Activated naive CD8-positive, alpha-beta T cell treated with anti-CD3 and anti-CD28 coated beads for 36 hours (primary cell): Measurements from ENCODE around the gene MAN1B1. TPM values are rescaled to one million over a fixed set of nuclear protein-coding genes. Genes with fewer than 3 reads are reported as not detected.
A peak's percentile ranks its signal among the peaks of the same experiment; 100 is the strongest.

Source experiments
- DNase-seq: peaks from one replicate; pipeline ENCODE4 v3.0.0; 2021
- H3K27ac Mint-ChIP-seq: one replicate; pipeline ENCODE4 v1.8.0; 2022; ENCODE audit warnings: mild to moderate bottlenecking, moderate library complexity, mixed read lengths
- H3K27me3 Mint-ChIP-seq: one replicate; pipeline ENCODE4 v1.8.0; 2022; ENCODE audit warnings: mild to moderate bottlenecking, mixed read lengths
- H3K36me3 Mint-ChIP-seq: one replicate; pipeline ENCODE4 v1.8.0; 2021; ENCODE audit warnings: mild to moderate bottlenecking, mixed read lengths
- H3K4me1 Mint-ChIP-seq: one replicate; pipeline ENCODE4 v1.8.0; 2021; ENCODE audit warnings: mixed read lengths
- H3K4me3 Mint-ChIP-seq: one replicate; pipeline ENCODE4 v1.8.0; 2022; ENCODE audit warnings: mild to moderate bottlenecking, moderate library complexity, mixed read lengths
- H3K9me3 Mint-ChIP-seq: one replicate; pipeline ENCODE4 v1.8.0; 2022; ENCODE audit warnings: mixed read lengths
- total RNA-seq, 2 experiments: library from RNA; stranded (reverse); gene quantifications; one replicate each; pipeline ENCODE4 v1.2.3, GENCODE V29; 2021

The MAN1B1 gene
- total RNA-seq, 2 experiments from 2014 or later, result 24.7 to 25.1 TPM

DNA sequence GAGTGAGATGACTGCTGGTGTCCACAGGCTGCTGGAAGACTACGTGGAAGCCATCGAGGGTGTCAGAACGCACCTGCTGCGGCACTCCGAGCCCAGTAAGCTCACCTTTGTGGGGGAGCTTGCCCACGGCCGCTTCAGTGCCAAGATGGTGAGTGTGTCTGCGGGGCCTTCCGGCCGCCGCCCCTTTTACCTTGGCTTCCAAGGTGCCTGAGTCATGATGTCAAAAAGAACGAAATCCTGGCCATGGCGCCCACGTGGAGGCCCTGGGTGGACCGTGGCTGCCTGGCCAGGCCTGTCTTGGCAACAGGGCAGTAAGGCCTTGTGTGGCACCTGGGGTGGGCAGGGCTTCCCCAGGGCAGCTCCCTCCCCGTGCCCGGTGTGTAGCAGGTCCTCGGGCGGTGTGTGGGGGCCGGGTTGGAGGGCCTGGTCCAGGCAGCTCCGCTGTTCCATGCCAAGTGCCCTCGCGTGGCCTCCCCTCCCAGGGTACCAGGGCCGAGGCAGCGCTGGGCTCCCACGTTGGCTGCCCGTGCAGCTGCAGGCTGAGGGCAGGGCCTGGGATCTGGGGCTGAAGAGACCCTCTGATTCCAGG lies 20.0 kb downstream of the MAN1B1 start:
- H3K4me1 Mint-ChIP-seq, result no peaks in the 10 kb centered on the region
- DNase-seq, result no peak
- H3K36me3 Mint-ChIP-seq, result peaks cover 3% of the 10 kb centered on the region
- peaks cover 3% of the 10 kb centered on the region for H3K9me3 Mint-ChIP-seq
- H3K27ac Mint-ChIP-seq, result no peak overlapping the region
- no peaks in the 10 kb centered on the region for H3K27me3 Mint-ChIP-seq
- no peak overlapping the region for H3K4me3 Mint-ChIP-seq

DNA sequence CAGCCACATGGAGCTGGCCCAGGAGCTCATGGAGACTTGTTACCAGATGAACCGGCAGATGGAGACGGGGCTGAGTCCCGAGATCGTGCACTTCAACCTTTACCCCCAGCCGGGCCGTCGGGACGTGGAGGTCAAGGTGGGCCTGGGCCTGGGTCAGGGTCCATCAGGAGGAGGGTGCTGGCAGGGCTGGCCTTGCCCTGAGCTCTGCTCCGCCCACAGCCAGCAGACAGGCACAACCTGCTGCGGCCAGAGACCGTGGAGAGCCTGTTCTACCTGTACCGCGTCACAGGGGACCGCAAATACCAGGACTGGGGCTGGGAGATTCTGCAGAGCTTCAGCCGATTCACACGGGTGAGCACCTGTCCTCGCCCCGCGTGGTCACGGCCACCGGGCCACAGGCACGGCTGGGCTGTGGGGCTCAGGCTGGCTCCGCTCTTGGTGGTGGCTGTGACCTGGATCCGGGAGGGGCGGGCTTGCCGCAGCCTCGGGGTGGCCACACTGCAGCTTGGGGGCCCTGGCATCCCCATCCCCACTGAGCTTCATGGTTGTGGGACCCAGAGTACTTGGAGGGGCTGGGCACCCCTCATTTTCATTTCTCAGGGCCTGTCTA lies 20.6 kb downstream of the MAN1B1 start:
- Mint-ChIP-seq H3K9me3 (peaks cover 3% of the 10 kb centered on the region), H3K36me3 (peaks cover 3% of the 10 kb centered on the region), H3K27ac (no peak overlapping the region), H3K4me3 (no peak overlapping the region), H3K27me3 (no peaks in the 10 kb centered on the region), H3K4me1 (no peaks in the 10 kb centered on the region)
- no peak for DNase-seq

DNA sequence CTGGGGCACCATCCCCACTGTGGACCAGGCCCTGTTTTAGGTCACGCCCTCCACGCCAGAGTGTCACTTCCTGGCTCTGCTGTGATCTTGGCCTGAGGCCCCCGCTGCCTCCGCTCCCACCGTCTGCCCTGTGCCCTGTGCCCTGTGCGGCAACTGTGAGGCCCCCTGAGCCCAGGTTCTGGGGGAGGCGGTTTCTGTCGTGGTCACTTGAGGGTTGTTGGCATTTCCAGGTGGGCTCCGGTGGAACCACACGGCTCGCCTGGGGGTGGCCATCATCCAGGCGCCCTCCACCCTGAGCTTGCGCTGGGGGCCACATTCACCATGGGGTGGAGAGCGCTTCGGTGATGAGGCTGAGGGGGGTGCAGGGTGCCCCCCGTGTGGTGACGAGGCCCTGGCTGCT lies 21.2 kb downstream of the MAN1B1 start:
- peaks cover 6% of the 10 kb centered on the region for H3K36me3 Mint-ChIP-seq
- peaks cover 3% of the 10 kb centered on the region for H3K9me3 Mint-ChIP-seq
- H3K4me1 Mint-ChIP-seq, result peaks cover 2% of the 10 kb centered on the region

DNA sequence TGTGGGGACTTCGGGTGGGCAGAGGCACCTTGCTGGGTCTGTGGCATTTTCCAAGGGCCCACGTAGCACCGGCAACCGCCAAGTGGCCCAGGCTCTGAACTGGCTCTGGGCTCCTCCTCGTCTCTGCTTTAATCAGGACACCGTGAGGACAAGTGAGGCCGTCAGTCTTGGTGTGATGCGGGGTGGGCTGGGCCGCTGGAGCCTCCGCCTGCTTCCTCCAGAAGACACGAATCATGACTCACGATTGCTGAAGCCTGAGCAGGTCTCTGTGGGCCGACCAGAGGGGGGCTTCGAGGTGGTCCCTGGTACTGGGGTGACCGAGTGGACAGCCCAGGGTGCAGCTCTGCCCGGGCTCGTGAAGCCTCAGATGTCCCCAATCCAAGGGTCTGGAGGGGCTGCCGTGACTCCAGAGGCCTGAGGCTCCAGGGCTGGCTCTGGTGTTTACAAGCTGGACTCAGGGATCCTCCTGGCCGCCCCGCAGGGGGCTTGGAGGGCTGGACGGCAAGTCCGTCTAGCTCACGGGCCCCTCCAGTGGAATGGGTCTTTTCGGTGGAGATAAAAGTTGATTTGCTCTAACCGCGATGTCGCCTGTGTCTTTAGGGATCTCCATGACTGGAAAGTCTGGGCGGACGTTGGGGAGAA lies 21.9 kb downstream of the MAN1B1 start:
- Mint-ChIP-seq H3K27me3 (no peaks in the 10 kb centered on the region), H3K4me3 (no peak overlapping the region)

More for the DNA sequence above, 21.2 kb downstream of the MAN1B1 start:
- no peak overlapping the region for H3K27ac Mint-ChIP-seq
- DNase-seq, result no peak
- no peaks in the 10 kb centered on the region for H3K27me3 Mint-ChIP-seq
- no peak overlapping the region for H3K4me3 Mint-ChIP-seq

DNA sequence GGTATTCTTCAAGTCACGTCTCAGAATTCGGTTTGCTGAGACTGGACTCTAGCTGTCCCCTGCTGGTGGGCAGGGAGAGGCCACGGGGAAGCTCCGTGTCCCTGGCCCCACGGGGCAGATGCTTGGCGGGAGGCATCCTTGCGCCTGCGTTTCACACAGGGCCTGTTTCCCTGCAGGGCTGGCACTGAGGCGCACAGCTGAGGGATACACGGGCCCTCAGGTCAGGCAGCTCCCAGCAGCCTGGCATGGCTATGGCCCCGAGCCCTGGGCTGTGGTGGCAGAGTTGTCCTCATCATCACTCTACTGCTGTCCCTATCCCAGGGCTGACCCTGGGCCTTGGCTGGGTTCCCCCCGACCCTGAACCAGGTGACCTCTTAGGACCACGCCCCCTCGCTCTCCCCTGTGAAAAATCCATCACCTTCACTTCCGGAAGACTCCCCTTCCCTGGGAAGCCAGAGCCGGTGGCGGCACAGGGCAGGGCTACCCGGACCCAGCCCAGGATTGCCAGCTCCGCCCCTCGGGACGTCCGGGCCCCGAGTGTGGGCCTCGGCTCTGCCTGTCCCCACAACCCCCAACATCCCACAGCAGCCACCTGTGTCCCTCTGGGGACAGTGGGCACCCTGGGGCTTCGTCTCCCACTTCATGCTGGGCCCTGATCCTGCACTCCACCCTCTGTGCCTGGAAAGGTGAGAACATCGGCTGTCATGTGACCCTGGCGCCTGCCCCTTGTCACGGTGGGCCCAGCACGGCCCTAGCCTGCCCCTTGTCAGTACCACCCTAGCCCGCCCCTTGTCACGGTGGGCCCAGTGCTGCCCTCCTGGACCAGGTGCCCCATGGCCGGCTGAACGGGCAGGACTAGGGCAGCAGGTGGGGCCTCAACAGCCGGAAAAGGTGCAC lies 22.7 kb downstream of the MAN1B1 start:
- H3K36me3 Mint-ChIP-seq, result peaks cover 11% of the 10 kb centered on the region
- no peaks in the 10 kb centered on the region for H3K27me3 Mint-ChIP-seq
- no peak for DNase-seq
- peaks cover 6% of the 10 kb centered on the region for H3K4me1 Mint-ChIP-seq
- H3K4me3 Mint-ChIP-seq, result no peak overlapping the region
- no peaks in the 10 kb centered on the region for H3K9me3 Mint-ChIP-seq
- no peak overlapping the region for H3K27ac Mint-ChIP-seq

More for the DNA sequence above, 21.9 kb downstream of the MAN1B1 start:
- no peak for DNase-seq
- H3K36me3 Mint-ChIP-seq, result peaks cover 11% of the 10 kb centered on the region
- peaks cover 2% of the 10 kb centered on the region for H3K9me3 Mint-ChIP-seq
- H3K27ac Mint-ChIP-seq, result no peak overlapping the region
- H3K4me1 Mint-ChIP-seq, result peaks cover 6% of the 10 kb centered on the region

DNA sequence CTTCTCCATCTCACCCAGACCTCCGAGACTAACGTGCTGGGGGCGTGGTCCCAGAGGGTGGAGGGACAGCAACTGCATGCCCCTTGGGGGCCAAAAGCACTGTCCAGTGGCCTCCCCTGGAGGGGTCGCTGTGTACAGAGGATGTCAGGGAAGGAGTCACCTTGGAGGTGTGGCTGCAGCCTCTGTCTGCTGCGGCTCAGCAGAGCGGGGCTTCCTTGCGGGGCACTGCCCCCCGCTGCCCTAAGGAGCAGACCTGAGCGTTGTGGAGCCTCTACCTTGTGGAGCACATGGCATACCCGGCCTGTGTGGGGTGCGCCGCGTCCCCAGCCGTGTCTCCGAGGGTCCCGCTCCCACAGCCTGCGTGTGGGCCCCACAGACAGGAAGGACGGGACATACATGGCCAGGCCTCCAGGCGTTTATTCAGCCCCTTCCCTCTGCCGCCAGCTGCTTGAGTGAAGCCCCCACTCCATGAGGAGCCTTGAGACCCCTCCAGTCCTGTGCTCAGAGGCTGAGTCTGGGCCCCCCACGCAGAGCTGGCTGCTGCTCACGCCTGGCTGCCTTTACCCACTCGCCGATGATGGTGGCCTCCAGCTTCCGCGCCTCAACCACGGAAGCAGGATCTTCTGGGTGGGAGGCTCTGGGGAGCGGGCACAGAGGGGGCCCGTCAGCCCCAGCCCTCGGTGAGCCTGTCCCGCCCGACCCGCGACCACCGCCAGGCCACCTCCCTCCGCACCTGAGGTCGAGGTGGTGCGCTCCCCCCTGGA lies 23.5 kb downstream of the MAN1B1 start:
- Mint-ChIP-seq H3K4me3 (no peak overlapping the region), H3K27me3 (no peaks in the 10 kb centered on the region)

DNA sequence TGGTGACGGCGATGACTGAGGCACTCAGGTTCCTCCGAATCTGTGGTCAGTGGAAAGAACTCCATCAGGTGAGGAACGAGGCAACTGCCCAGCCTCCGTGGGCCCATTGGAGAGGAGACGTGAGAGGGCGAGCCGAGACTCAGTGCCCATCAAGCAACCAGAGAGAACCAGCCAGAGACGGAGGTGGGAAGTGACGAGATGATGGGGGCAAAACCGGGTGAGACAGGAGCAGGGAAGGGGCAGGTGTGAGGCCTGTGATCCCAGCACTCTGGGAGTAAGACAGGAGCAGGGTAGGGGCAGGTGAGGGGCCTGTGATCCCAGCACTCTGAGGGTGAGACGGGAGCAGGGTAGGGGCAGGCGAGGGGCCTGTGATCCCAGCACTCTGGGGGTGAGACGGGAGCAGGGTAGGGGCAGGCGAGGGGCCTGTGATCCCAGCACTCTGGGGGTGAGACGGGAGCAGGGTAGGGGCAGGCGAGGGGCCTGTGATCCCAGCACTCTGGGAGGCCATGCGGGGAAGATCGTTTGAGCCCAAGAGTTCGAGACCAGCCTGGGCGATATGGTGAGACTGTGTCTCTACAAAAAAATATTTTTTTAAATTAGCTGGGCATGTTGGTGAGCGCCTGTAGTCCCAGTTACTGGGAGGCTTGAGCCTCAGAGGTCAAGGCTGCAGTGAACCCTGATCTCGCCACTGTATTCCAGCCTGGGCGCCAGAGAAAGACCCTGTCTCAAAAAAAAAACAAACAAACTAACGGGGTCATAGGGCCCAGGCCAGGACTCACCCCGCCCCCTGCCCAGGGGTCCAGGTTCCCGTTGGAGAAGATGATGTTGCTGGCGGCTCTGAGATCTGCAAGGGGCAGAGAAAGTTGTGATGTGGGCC lies 24.4 kb downstream of the MAN1B1 start:
- Mint-ChIP-seq H3K36me3 (peaks cover 11% of the 10 kb centered on the region), H3K4me1 (peaks cover 6% of the 10 kb centered on the region), H3K4me3 (peak overlapping the region; percentile 29), H3K27me3 (no peaks in the 10 kb centered on the region), H3K27ac (peak overlapping the region; percentile 47), H3K9me3 (no peaks in the 10 kb centered on the region)
- no peak for DNase-seq

More for the DNA sequence above, 23.5 kb downstream of the MAN1B1 start:
- H3K4me1 Mint-ChIP-seq, result peaks cover 6% of the 10 kb centered on the region
- no peak for DNase-seq
- peaks cover 11% of the 10 kb centered on the region for H3K36me3 Mint-ChIP-seq
- no peak overlapping the region for H3K27ac Mint-ChIP-seq
- no peaks in the 10 kb centered on the region for H3K9me3 Mint-ChIP-seq

DNA sequence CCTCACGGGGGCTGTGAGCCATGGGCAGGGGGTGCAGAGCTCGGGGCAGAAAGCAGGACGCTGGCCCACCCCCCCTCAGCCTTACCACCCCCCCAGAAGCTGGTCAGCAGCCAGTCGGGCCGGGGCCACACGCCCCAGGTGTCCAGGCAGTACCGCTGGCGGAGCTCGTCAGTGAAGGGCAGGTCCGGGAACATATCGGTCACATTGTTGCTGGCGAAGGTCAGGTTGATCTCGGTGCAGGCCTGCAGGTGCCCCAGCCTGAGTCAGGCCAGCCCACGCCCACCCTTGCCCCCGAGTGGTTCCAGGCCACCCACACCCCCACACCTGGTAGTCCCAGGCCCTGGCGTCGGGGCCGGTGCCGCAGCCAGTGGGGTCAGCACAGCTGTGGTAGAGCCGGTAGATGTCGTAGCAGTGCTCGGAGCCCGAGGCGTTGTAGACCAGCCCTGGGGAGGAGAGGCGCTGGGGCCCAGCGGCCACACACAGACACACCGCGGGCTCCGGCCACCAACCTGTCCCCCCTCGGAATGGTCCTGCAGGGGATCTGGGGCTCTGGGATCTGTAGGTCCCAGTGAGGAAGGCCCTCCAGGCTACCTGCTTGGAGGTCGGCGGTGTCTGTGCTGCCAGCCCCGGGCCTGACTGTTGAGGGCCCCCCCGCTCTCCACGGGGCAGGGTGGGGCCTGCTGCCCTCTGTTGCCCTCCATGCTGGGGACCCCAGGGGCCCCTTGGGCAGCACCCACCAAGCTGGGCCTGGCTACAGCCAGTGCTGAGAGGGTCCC lies 25.2 kb downstream of the MAN1B1 start:
- H3K36me3 Mint-ChIP-seq, result peaks cover 11% of the 10 kb centered on the region
- H3K4me1 Mint-ChIP-seq, result peaks cover 6% of the 10 kb centered on the region
- H3K27me3 Mint-ChIP-seq, result no peaks in the 10 kb centered on the region
- H3K9me3 Mint-ChIP-seq, result no peaks in the 10 kb centered on the region
- no peak overlapping the region for H3K4me3 Mint-ChIP-seq
- H3K27ac Mint-ChIP-seq, result no peak overlapping the region
- DNase-seq, result no peak

DNA sequence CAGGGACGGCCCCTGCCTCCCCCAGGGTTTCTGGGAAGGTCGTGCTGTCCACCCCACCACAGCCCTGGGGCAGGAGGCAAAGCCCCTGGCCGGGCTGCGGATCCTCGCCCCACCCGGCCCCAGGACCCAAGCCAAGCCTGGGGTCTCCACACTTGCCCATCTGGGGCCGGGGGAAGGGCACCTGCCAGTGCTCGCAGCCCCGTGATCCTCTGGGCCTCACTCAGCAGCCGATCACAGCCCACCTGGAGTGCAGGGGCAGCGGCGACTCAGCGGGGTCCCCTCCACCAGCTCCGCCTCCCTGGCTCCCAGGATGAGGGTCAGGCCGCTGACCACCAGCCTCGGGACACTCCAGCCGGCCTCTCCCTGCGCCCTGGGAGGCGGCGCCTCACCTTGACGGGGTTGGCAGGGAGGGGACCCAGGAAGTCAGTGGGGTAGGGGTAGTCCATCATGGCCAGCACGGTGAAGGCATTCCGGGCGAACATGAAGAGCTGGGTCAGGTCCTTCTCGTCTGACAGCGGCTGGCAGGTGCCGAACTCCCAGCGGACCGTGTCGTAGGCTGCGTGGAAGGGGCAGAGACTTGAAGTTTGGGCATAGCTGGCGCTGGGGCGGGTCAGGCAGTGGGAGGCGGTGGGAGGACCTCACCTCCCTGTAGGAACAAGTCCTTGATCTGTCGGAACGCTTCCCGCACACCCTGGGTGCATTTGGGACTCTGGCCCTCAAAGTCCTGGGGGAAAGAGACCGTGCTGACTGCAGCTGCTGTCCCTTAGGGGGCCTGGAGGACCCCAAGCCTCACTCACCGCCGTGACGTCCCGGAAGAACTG lies 26.0 kb downstream of the MAN1B1 start:
- peaks cover 11% of the 10 kb centered on the region for H3K36me3 Mint-ChIP-seq
- H3K27ac Mint-ChIP-seq, result peak overlapping the region; percentile 84
- H3K4me3 Mint-ChIP-seq, result peak overlapping the region; percentile 83
- H3K4me1 Mint-ChIP-seq, result peaks cover 6% of the 10 kb centered on the region
- H3K27me3 Mint-ChIP-seq, result no peaks in the 10 kb centered on the region
- no peaks in the 10 kb centered on the region for H3K9me3 Mint-ChIP-seq
- DNase-seq, result no peak

DNA sequence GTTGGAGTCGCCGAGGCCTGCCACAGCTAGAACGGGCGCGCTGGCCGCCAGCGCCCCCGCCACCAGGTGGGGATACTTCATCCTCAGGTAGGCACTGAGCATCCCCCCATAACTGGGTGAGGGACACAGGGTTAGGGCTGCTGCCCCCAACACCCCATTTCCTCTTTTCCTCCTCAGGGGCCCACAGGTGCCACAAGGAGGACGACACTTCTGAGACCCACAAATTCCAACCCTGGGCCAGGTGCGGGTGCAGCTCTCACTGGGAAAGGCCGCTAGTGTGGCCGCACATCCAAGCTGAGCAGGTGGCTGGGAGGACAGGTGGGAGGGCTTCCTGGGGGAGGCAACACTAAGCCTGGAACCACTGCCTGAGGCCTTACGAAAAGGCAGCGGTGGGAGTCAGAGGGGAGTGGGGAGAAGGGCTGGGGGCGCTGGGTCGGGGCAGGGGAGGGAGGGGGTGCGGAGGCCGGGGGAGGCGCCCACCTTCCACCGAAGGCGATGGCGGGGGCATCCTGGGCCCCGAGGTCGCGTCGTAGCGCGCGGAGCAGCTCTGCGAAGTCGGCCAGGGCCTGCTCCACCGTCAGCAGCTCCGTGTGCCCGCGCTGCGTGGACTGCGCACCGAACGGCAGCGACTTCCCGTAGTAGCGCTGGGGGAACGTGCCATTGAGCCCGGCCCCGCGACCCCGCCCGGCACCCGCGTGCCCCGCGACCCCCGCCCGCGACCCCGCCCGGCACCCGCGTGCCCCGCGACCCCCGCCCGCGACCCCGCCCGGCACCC lies 26.8 kb downstream of the MAN1B1 start:
- peak; percentile 46 for DNase-seq
- no peaks in the 10 kb centered on the region for H3K27me3 Mint-ChIP-seq
- H3K36me3 Mint-ChIP-seq, result peaks cover 11% of the 10 kb centered on the region
- H3K4me3 Mint-ChIP-seq, result peak overlapping the region; percentile 83
- peaks cover 6% of the 10 kb centered on the region for H3K4me1 Mint-ChIP-seq
- peak overlapping the region; percentile 84 for H3K27ac Mint-ChIP-seq
- no peaks in the 10 kb centered on the region for H3K9me3 Mint-ChIP-seq

DNA sequence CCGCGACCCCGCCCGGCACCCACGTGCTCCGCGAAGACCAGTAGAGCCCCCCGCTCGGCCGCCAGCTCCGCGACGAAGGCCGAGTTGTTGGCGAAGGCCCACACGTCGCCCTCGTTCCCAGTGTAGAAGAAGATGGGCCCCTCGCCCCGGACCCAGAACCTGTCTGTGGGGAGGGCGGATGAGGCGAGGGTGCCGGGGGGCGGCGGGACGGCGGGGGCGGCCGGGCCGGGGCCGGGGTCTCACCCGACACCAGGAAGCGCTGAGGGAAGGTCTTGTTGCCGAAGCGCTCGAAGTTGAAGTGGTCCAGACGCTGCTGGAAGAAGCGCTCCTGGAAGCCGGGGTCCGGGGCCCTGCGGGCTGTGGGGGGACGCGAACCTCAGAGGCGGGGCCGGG lies 27.4 kb downstream of the MAN1B1 start:
- DNase-seq, result no peak
- Mint-ChIP-seq H3K4me3 (peak overlapping the region; percentile 76), H3K27ac (peak overlapping the region; percentile 56), H3K27me3 (no peaks in the 10 kb centered on the region), H3K36me3 (peaks cover 11% of the 10 kb centered on the region), H3K9me3 (no peaks in the 10 kb centered on the region), H3K4me1 (peaks cover 10% of the 10 kb centered on the region)
